NB4 (cell line): ENCODE results near the gene GGNBP2.

Experiments
- MAX ChIP-seq: IDR thresholded peaks from 2 replicates; pipeline ENCODE4 v1.6.1; 2011; ENCODE audit warnings: low read depth, low read length
- MYC ChIP-seq: IDR thresholded peaks from 2 replicates; pipeline ENCODE4 v1.6.1; 2011; ENCODE audit warnings: low read depth, low read length
- POLR2A ChIP-seq: IDR thresholded peaks from 2 replicates; pipeline ENCODE4 v1.6.1; 2011; ENCODE audit warnings: mild to moderate bottlenecking; ENCODE audit not compliant: insufficient read length; ENCODE audit errors: extremely low read depth

- TF ChIP-seq MYC (no peak), MAX (no peak), POLR2A (no peak)
Measured at GRCh38 chr17:36546418-36547093, 1.8 kb downstream of the GGNBP2 start.
